Measurements from ENCODE around the gene PAK1.
"Not testable (repeated sequence)": the region's sequence is repeated elsewhere in the genome, so short reads cannot be mapped to it uniquely, and the experiment has no call there.

Gene PAK1

GRCh38 chr11:77400775-77401449, 73.0 kb downstream of the PAK1 start:
- Histone ChIP-seq H3K4me1 (ENCODE audit: control insufficient read depth in 5 of 5, insufficient read depth in 5 of 5, low read length in 5 of 5) (peaks cover 0 to 2% (median 0%) of the 10 kb centered on the region in 5 donors), H3K9ac (ENCODE audit: low read length in 5 of 5) (no peak overlapping the region), H3K4me3 (ENCODE audit: low read depth in 1 of 5, low read length in 5 of 5) (no peak overlapping the region), H3K36me3 (ENCODE audit: control insufficient read depth in 5 of 5, insufficient read depth in 5 of 5, low read length in 5 of 5) (no peaks in the 10 kb centered on the region), H3K27me3 (ENCODE audit: control insufficient read depth in 5 of 5, insufficient read depth in 4 of 5, low read length in 5 of 5) (no peaks in the 10 kb centered on the region), H3K27ac (ENCODE audit: low read depth, low read length) (no peak overlapping the region), H3K9me3 (ENCODE audit: control insufficient read depth in 5 of 5, low read length in 5 of 5) (no peaks in the 10 kb centered on the region)

GRCh38 chr11:77400271-77400670, 73.6 kb downstream of the PAK1 start:
- Histone ChIP-seq H3K27ac (ENCODE audit: low read depth, low read length) (no peak overlapping the region), H3K27me3 (ENCODE audit: control insufficient read depth in 5 of 5, insufficient read depth in 4 of 5, low read length in 5 of 5) (no peaks in the 10 kb centered on the region), H3K4me1 (ENCODE audit: control insufficient read depth in 5 of 5, insufficient read depth in 5 of 5, low read length in 5 of 5) (peaks cover 0 to 2% (median 0%) of the 10 kb centered on the region in 5 donors), H3K9ac (ENCODE audit: low read length in 5 of 5) (no peak overlapping the region), H3K36me3 (ENCODE audit: control insufficient read depth in 5 of 5, insufficient read depth in 5 of 5, low read length in 5 of 5) (no peaks in the 10 kb centered on the region), H3K9me3 (ENCODE audit: control insufficient read depth in 5 of 5, low read length in 5 of 5) (no peaks in the 10 kb centered on the region), H3K4me3 (ENCODE audit: low read depth in 1 of 5, low read length in 5 of 5) (no peak overlapping the region)

GRCh38 chr11:77397631-77398030, 76.3 kb downstream of the PAK1 start:
- no peak overlapping the region for H3K4me3 ChIP-seq (ENCODE audit: low read depth in 1 of 5, low read length in 5 of 5)
- no peaks in the 10 kb centered on the region for H3K9me3 ChIP-seq (ENCODE audit: control insufficient read depth in 5 of 5, low read length in 5 of 5)
- H3K27ac ChIP-seq (ENCODE audit: low read depth, low read length), result no peak overlapping the region
- H3K4me1 ChIP-seq (ENCODE audit: control insufficient read depth in 5 of 5, insufficient read depth in 5 of 5, low read length in 5 of 5), result peaks cover 3 to 9% (median 8%) of the 10 kb centered on the region in 5 donors
- no peak overlapping the region for H3K9ac ChIP-seq (ENCODE audit: low read length in 5 of 5)
- H3K27me3 ChIP-seq (ENCODE audit: control insufficient read depth in 5 of 5, insufficient read depth in 4 of 5, low read length in 5 of 5), result no peaks in the 10 kb centered on the region
- H3K36me3 ChIP-seq (ENCODE audit: control insufficient read depth in 5 of 5, insufficient read depth in 5 of 5, low read length in 5 of 5), result no peaks in the 10 kb centered on the region

GRCh38 chr11:77396911-77397310, 77.0 kb downstream of the PAK1 start:
- Histone ChIP-seq H3K4me3 (ENCODE audit: low read depth in 1 of 5, low read length in 5 of 5) (no peak overlapping the region), H3K27me3 (ENCODE audit: control insufficient read depth in 5 of 5, insufficient read depth in 4 of 5, low read length in 5 of 5) (no peaks in the 10 kb centered on the region), H3K4me1 (ENCODE audit: control insufficient read depth in 5 of 5, insufficient read depth in 5 of 5, low read length in 5 of 5) (peaks cover 6 to 13% (median 11%) of the 10 kb centered on the region in 5 donors), H3K9me3 (ENCODE audit: control insufficient read depth in 5 of 5, low read length in 5 of 5) (no peaks in the 10 kb centered on the region), H3K27ac (ENCODE audit: low read depth, low read length) (no peak overlapping the region), H3K36me3 (ENCODE audit: control insufficient read depth in 5 of 5, insufficient read depth in 5 of 5, low read length in 5 of 5) (no peaks in the 10 kb centered on the region), H3K9ac (ENCODE audit: low read length in 5 of 5) (no peak overlapping the region)

- H3K27ac ChIP-seq (ENCODE audit: low read depth, low read length), result no peak overlapping the region
- no peak overlapping the region for H3K4me3 ChIP-seq (ENCODE audit: low read depth in 1 of 5, low read length in 5 of 5)
- peaks cover 6 to 13% (median 11%) of the 10 kb centered on the region in 5 donors for H3K4me1 ChIP-seq (ENCODE audit: control insufficient read depth in 5 of 5, insufficient read depth in 5 of 5, low read length in 5 of 5)
These were observed 77.6 kb downstream of the PAK1 start for GRCh38 chr11:77396305-77396704.

GRCh38 chr11:77395460-77396173, 78.3 kb downstream of the PAK1 start:
- Histone ChIP-seq H3K4me1 (ENCODE audit: control insufficient read depth in 5 of 5, insufficient read depth in 5 of 5, low read length in 5 of 5) (peaks cover 6 to 13% (median 11%) of the 10 kb centered on the region in 5 donors), H3K9me3 (ENCODE audit: control insufficient read depth in 5 of 5, low read length in 5 of 5) (no peaks in the 10 kb centered on the region), H3K27me3 (ENCODE audit: control insufficient read depth in 5 of 5, insufficient read depth in 4 of 5, low read length in 5 of 5) (no peaks in the 10 kb centered on the region), H3K4me3 (ENCODE audit: low read depth in 1 of 5, low read length in 5 of 5) (no peak overlapping the region), H3K36me3 (ENCODE audit: control insufficient read depth in 5 of 5, insufficient read depth in 5 of 5, low read length in 5 of 5) (no peaks in the 10 kb centered on the region), H3K9ac (ENCODE audit: low read length in 5 of 5) (no peak overlapping the region), H3K27ac (ENCODE audit: low read depth, low read length) (no peak overlapping the region)

More at GRCh38 chr11:77396305-77396704, 77.6 kb downstream of the PAK1 start:
- Histone ChIP-seq H3K9ac (ENCODE audit: low read length in 5 of 5) (no peak overlapping the region), H3K27me3 (ENCODE audit: control insufficient read depth in 5 of 5, insufficient read depth in 4 of 5, low read length in 5 of 5) (no peaks in the 10 kb centered on the region), H3K9me3 (ENCODE audit: control insufficient read depth in 5 of 5, low read length in 5 of 5) (no peaks in the 10 kb centered on the region), H3K36me3 (ENCODE audit: control insufficient read depth in 5 of 5, insufficient read depth in 5 of 5, low read length in 5 of 5) (no peaks in the 10 kb centered on the region)

GRCh38 chr11:77392842-77393241, 81.1 kb downstream of the PAK1 start:
- Histone ChIP-seq H3K27me3 (ENCODE audit: control insufficient read depth in 5 of 5, insufficient read depth in 4 of 5, low read length in 5 of 5) (no peaks in the 10 kb centered on the region), H3K4me3 (ENCODE audit: low read depth in 1 of 5, low read length in 5 of 5) (no peak overlapping the region), H3K4me1 (ENCODE audit: control insufficient read depth in 5 of 5, insufficient read depth in 5 of 5, low read length in 5 of 5) (peaks cover 6 to 13% (median 11%) of the 10 kb centered on the region in 5 donors), H3K9me3 (ENCODE audit: control insufficient read depth in 5 of 5, low read length in 5 of 5) (no peaks in the 10 kb centered on the region), H3K36me3 (ENCODE audit: control insufficient read depth in 5 of 5, insufficient read depth in 5 of 5, low read length in 5 of 5) (no peaks in the 10 kb centered on the region), H3K9ac (ENCODE audit: low read length in 5 of 5) (no peak overlapping the region), H3K27ac (ENCODE audit: low read depth, low read length) (no peak overlapping the region)

GRCh38 chr11:77387701-77388100, 86.2 kb downstream of the PAK1 start:
- H3K9ac ChIP-seq (ENCODE audit: low read length in 5 of 5), result no peak overlapping the region
- H3K36me3 ChIP-seq (ENCODE audit: control insufficient read depth in 5 of 5, insufficient read depth in 5 of 5, low read length in 5 of 5), result peaks cover 0 to 3% (median 0%) of the 10 kb centered on the region in 5 donors
- no peak overlapping the region for H3K4me3 ChIP-seq (ENCODE audit: low read depth in 1 of 5, low read length in 5 of 5)
- no peaks in the 10 kb centered on the region for H3K27me3 ChIP-seq (ENCODE audit: control insufficient read depth in 5 of 5, insufficient read depth in 4 of 5, low read length in 5 of 5)
- no peak overlapping the region for H3K27ac ChIP-seq (ENCODE audit: low read depth, low read length)
- H3K9me3 ChIP-seq (ENCODE audit: control insufficient read depth in 5 of 5, low read length in 5 of 5), result no peaks in the 10 kb centered on the region
- H3K4me1 ChIP-seq (ENCODE audit: control insufficient read depth in 5 of 5, insufficient read depth in 5 of 5, low read length in 5 of 5), result peaks cover 3 to 12% (median 7%) of the 10 kb centered on the region in 5 donors

- Histone ChIP-seq H3K27me3 (ENCODE audit: control insufficient read depth in 5 of 5, insufficient read depth in 4 of 5, low read length in 5 of 5) (no peaks in the 10 kb centered on the region), H3K9ac (ENCODE audit: low read length in 5 of 5) (no peak overlapping the region), H3K4me1 (ENCODE audit: control insufficient read depth in 5 of 5, insufficient read depth in 5 of 5, low read length in 5 of 5) (peaks cover 2 to 15% (median 12%) of the 10 kb centered on the region in 5 donors), H3K9me3 (ENCODE audit: control insufficient read depth in 5 of 5, low read length in 5 of 5) (no peaks in the 10 kb centered on the region), H3K4me3 (ENCODE audit: low read depth in 1 of 5, low read length in 5 of 5) (no peak overlapping the region), H3K36me3 (ENCODE audit: control insufficient read depth in 5 of 5, insufficient read depth in 5 of 5, low read length in 5 of 5) (peaks cover 0 to 3% (median 0%) of the 10 kb centered on the region in 5 donors), H3K27ac (ENCODE audit: low read depth, low read length) (no peak overlapping the region)
These were observed 87.7 kb downstream of the PAK1 start for GRCh38 chr11:77386178-77386577.

GRCh38 chr11:77385255-77385771, 88.6 kb downstream of the PAK1 start:
- H3K27me3 ChIP-seq (ENCODE audit: control insufficient read depth in 5 of 5, insufficient read depth in 4 of 5, low read length in 5 of 5); H3K9ac ChIP-seq (ENCODE audit: low read length in 5 of 5); H3K9me3 ChIP-seq (ENCODE audit: control insufficient read depth in 5 of 5, low read length in 5 of 5); H3K4me3 ChIP-seq (ENCODE audit: low read depth in 1 of 5, low read length in 5 of 5); H3K27ac ChIP-seq (ENCODE audit: low read depth, low read length); H3K36me3 ChIP-seq (ENCODE audit: control insufficient read depth in 5 of 5, insufficient read depth in 5 of 5, low read length in 5 of 5): not testable (repeated sequence)
- H3K4me1 ChIP-seq (ENCODE audit: control insufficient read depth in 5 of 5, insufficient read depth in 5 of 5, low read length in 5 of 5), result peaks cover 2 to 15% (median 12%) of the 10 kb centered on the region in 5 donors
